CD1c-positive myeloid dendritic cell (primary cell): ENCODE results near the gene FAM153A.
"Not testable (repeated sequence)": the region's sequence is repeated elsewhere in the genome, so short reads cannot be mapped to it uniquely, and the experiment has no call there.

ENCODE experiments used
- DNase-seq: peaks from one replicate; pipeline ENCODE4 v3.0.0-alpha.2; 2016; ENCODE audit errors: extremely low spot score

FAM153A gene

DNA sequence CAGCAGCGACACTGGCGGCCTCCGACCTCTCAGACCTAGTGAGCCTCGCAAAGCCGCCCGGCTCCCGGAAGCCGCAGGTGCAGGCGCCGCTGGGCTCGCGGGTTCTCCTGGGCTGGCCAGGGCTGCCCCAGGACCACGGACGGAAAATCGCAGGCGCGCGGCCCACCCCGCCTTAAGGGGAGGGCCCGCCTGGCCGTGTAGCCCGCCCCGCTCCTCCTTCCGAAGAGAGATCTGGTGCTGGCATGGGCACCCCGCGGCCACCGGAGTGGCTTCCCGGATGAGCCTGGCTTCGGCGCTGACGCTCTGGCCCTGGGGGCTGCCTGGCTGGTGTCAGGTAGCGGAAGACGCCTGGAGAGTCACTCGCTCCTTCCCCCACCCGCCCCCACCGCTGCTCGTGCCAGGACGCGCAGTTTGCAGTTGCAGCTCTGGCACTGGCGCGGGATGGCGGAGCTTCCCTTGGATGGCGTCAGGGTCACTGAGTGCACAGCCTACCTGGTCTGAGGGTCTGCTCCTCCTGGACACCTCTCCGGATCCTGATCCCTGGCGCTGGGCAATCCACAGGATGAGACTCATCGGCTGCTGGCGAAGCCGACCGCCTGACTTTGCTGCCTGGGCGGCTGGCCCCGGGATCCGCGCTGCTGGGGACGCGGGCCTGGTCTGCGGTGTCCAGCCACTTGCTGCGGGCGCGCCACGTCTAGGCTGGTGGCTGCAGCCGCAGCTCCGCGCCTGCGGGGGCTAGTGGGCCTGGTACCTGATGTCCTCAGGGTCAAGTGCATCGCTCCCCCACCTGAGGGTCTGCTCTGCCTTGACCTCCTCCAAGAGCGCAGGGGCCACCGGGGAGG lies at the start of gene FAM153A:
Gene FAM153A, minus strand, starts transcription at position 108 of the 842 bp plus-strand sequence.
- not testable (repeated sequence) for DNase-seq

DNA sequence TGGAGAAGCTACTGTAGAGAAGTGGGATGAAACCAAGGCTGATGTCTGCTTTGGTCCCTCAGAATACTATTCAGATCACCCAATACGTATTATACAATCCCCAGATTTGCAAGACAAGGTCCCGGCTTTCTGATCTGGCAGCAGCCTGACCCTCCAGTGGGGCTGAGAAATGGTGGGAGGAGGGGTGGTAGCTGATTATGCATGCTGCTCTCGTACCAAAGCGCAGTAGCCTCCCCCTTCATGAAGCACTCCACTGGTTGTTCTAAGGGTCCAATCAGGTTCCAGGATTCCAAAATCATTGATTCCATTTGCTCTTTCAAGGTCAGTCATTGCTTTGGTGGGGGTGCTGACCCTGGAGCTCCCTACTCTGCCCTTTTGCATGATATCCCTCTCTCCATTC lies 49.6 kb upstream of the FAM153A start:
- not testable (repeated sequence) for DNase-seq

- DNase-seq = not testable (repeated sequence)
Measured at GRCh38 chr5:177826073-177826472, 43.4 kb upstream of the FAM153A start.

GRCh38 chr5:177824776-177825175 lies 42.1 kb upstream of the FAM153A start:
- DNase-seq = not testable (repeated sequence)

GRCh38 chr5:177822489-177822888 lies 39.8 kb upstream of the FAM153A start:
- DNase-seq = not testable (repeated sequence)

DNA sequence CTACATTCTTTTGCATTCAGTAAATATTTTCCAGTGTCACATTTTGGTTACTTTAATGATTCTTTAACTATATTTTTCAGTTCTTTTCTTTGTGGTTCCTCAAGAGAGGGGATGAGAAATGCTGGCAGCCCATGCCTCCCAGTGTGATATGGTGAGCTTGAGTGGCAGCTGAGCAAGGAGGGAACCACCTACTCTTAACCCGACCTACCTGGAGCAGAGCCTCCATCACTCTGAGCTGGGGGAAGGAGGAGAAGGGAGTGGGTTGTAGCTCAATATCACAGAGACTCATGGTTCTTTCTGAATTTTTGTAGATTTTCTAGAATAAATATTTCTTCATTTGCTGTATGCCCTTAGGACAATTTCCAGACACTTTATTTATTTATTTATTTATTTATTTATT lies 37.0 kb upstream of the FAM153A start:
- not testable (repeated sequence) for DNase-seq

- DNase-seq = not testable (repeated sequence)
Measured at GRCh38 chr5:177812814-177813425, 30.2 kb upstream of the FAM153A start.

- DNase-seq = not testable (repeated sequence)
Measured at GRCh38 chr5:177812160-177812743, 29.6 kb upstream of the FAM153A start.

- DNase-seq = not testable (repeated sequence)
Measured at GRCh38 chr5:177809209-177809913, 26.7 kb upstream of the FAM153A start.

GRCh38 chr5:177808420-177808819 lies 25.7 kb upstream of the FAM153A start:
- not testable (repeated sequence) for DNase-seq

DNA sequence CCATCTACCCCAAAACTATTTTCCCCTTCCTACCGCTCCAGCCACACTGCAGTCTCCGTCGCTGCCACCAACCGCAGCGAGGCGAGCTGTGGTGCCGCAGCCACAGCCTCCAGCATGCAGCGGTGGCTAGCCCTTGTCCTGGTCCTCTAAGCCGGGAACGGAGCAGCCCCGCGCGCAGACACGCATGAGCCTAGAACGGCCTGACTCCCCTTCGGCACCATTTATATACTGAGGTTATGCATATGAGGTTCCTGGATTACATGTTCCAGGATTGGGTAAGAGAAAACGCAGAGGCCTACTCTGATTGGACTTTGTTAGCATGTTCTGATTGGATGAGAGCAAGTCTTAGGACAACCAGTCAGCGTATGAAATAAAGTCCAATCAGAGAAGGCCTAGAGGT lies 24.6 kb upstream of the FAM153A start:
- DNase-seq = not testable (repeated sequence)

DNA sequence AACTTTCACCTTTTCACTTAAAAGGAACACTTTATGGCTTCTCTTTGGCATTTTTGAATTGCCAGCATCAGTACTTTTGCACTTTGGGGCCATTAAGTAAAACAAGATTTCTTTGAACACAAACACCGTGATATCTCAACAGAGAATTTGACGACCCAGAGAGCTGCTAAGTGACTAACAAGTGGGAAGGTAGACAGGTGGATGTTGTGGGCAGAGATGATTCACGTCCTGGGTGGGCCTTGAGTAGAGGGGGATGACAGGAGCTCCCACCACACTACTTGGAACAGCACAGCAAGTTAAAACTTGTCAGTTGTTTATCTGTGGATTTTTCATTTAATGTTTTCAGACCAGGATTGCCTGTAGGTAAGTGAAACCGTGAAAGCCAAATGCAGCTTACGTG lies 18.7 kb upstream of the FAM153A start:
- DNase-seq = not testable (repeated sequence)

GRCh38 chr5:177798237-177798840 lies 15.6 kb upstream of the FAM153A start:
- not testable (repeated sequence) for DNase-seq

DNA sequence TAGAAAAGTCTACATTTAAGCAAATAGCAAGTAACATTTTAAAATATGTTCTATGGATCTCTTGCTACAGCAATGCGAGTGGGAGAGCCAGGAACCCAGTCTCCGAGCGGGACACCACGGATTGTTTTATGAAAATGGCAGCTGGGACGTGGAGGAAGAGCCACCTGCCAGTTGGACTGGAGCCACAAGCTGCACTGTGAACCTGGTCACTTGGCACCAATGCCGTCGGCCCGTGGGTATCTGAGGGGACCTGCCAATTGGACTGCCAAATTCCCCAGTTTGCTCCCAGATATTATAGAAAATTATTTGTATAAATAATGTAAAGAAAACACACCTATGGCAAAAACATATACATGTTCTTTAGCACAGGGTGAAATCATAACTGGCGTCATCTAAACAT lies 10.6 kb upstream of the FAM153A start:
- DNase-seq = not testable (repeated sequence)

DNA sequence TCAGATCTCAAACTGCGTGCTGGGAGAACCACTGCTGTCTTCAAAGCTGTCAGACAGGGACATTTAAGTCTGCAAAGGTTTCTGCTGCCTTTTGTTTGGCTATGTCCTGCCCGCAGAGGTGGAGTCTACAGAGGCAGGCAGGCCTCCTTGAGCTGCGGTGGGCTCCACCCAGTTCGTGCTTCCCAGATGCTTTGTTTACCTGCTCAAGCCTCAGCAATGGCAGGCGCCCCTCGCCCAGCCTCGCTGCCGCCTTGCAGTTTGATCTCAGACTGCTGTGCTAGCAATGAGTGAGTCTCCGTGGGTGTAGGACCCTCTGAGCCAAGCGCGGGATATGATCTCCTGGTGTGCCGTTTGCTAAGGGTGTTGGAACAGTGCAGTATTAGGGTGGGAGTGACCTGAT lies 8.9 kb upstream of the FAM153A start:
- not testable (repeated sequence) for DNase-seq

- DNase-seq = not testable (repeated sequence)
Measured at GRCh38 chr5:177782169-177782568, 530 bp downstream of the FAM153A start.

GRCh38 chr5:177771206-177771605 lies 11.5 kb downstream of the FAM153A start:
- DNase-seq = not testable (repeated sequence)

DNA sequence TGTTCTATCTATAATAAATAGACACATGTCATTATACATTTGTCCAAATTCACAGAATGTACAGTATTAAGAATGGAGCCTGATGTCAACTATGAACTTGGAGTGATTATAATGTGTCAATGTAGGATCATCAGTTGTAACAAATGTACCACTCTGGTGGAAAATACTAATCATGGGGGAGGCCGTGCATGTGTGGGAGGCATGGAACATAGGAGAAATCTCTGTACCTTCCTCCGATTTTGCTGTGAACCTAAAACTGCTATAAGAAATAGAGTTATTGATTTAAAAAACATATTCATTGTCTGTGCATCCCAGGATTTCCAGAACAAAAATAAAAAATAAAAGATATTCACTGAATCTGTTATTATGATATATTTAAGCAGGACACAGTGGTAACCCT lies 12.1 kb downstream of the FAM153A start:
- not testable (repeated sequence) for DNase-seq

GRCh38 chr5:177763737-177764508 lies 18.8 kb downstream of the FAM153A start:
- not testable (repeated sequence) for DNase-seq

DNA sequence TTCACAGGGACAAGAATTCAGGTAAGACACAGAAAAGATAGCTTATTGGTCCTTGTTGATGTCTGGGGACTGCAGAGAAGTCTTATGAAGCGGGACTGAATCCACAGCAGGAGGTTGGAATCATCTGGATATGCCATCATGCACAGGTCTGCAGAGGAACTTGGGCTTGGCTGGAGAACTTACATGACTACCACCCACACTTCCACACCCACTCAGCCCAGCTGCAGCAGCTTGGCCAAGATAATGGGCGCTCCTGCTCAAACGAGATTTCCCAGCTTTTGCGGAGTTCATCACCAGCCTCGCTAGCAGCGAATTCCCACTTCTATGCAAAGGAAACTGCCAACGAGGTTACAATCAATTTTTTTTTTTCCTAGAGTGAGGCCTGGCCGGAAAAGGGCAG lies 21.7 kb downstream of the FAM153A start:
- not testable (repeated sequence) for DNase-seq

GRCh38 chr5:177747354-177747753 lies 35.3 kb downstream of the FAM153A start:
- DNase-seq = not testable (repeated sequence)
